B cell (primary cell): ENCODE measurements around the gene CEP63.

Experiments used
- CTCF ChIP-seq: fragments of 200-600 bp; IDR thresholded peaks from one replicate; pipeline ENCODE4 v1.8.0; 2022; ENCODE audit warnings: antibody characterized with exemption, mild to moderate bottlenecking
- EZH2 ChIP-seq: IDR thresholded peaks from 2 replicates; pipeline ENCODE4 v1.6.1; 2012; ENCODE audit warnings: borderline replicate concordance, low read depth, mild to moderate bottlenecking, moderate library complexity, low read length; ENCODE audit not compliant: insufficient read depth, poor library complexity, severe bottlenecking

- TF ChIP-seq EZH2 (no peak), CTCF (no peak)
These were observed 40.2 kb upstream of the CEP63 start for GRCh38 chr3:134445636-134446035.
